ENCODE results near the gene BTG1.

BTG1 gene

GRCh38 chr12:92130999-92131398 lies 14.6 kb downstream of the BTG1 start:
- DNase-seq = no peak

GRCh38 chr12:92129609-92130008 lies 16.0 kb downstream of the BTG1 start:
- no peak for DNase-seq

DNA sequence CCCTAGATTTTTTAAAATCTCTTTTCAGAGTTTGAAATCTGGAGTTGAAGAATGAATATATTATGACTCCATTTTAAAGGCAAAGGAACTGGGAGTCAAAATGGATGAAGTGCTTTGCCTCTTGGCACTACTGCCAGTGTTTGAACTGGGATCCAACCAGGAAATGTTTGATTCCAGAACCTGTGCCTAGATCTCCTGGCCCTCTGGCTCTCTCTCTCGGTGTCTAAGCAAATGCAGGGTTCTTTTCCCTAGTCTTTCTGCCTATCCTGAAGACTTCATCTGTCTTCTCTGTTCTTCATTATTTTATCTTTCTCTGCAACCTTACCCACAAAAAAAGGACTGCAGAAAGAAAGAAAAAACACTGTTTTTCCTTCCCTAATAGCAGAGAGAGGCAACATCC lies 17.0 kb downstream of the BTG1 start:
- DNase-seq = no peak

DNA sequence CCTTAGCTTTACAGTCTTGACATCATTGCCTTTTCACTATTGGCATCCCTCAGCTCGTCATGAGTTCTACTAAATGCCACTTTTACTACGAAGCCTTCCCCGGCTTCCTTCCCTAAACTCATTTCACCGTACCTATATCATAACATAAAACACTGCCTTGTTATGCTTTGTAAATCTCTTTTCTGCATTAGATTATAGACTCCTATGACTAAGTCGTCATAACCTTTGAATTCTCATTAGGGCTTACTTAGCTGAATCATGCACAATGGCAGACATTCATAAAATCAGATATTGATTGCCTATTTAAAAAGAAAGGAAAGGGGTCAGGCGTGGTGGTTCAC lies 21.0 kb downstream of the BTG1 start:
- no peak for DNase-seq

DNA sequence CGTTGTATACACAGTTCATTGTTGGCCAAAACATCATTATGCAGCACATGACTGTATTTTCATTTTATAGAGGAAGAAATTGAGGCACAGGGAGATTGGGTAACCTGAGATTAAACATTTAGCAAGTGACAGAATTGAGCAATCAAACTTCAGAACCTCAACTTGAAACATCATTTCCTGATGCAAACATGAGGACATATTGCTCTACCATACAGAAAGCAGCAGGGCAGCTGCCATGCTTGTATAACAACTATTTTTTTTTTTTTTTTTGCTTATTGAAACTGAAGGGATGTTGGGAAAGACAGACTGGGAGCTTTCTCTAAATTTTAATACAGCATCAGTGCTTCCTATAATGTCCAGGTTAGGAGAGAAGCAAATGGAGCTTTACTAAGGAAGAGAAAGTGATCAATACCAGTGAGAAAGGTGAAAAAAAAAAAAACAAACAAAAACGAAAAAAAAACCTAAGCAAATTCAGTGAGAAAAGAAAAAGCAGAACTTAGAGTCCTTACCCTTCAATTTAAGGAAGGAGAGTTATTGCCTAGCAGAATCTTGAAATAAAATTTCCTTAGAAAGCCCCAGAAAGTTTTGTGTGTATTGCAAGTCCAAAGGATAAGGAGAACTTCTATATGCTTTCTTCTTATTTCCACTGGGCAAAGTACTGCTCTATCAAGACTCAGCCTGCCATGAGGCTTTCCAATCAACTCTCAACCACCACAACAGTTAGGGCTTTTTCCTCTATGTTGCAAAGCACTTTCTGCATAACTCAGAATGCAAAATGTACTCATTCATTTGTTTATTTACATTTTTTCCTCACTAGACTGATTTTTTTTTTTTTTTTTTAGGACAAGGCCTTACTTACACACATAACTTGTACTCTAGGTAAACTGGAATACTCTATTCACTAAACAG lies 21.6 kb downstream of the BTG1 start:
- no peak for DNase-seq

DNA sequence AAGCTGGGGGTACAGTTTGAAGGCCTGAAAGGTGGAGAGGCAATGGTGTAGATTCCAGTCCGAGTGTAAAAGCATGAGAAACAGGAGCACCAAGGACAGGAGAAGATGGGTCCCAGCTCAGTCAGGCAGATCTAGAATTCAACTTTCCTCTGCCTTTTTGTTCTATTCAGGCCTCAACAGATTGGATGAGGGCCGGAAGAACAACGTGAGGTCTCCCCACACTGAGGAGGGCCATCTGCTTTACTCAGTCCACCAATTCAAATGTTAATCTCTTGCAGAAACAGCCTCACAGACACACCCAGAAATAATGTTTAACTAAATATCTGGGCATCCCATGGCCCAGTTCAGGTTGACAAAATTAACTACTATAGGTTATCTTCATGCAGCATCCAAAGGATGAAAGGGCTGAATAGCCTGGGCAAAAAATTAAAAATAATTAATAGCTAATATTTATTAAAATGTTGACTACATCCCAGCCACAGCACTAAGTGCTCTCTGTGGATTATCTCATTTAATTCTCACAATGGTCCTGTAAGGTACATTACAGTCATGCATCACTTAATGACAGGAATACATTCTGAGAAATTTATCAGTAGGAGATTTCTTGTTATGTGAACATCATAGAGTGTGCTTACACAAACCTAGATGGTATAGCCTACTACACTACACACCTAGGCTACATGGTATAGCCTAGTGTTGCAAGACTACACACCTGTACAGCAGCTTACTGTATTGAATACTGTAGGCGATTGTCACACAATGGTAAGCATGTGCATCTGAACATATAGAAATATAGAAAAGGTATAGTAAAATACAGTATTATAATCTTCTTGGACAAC lies 22.5 kb downstream of the BTG1 start:
- DNase-seq = no peak

DNA sequence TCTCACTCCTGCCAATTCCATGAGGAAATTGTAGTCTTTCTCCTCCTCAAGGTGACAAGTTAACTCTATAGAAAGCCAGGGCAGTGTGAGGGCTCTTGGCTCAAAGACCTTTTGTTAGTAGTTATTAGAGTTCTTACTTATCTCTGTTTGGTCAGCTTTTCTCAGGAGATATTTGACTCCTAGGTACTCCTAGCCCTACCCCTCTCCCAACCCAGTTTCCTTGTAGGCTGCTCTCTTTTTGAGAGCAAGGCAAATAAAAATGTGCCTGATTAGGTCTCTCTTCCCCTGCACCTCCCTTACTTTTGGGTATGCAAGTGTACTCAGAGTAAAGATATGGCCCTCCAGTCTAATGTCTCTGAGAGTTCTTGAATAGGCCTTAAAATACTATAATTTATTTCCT lies 23.8 kb downstream of the BTG1 start:
- no peak for DNase-seq

- DNase-seq = no peak
Measured at GRCh38 chr12:92118826-92119536, 26.7 kb downstream of the BTG1 start.

GRCh38 chr12:92114834-92115233 lies 30.8 kb downstream of the BTG1 start:
- no peak for DNase-seq

DNA sequence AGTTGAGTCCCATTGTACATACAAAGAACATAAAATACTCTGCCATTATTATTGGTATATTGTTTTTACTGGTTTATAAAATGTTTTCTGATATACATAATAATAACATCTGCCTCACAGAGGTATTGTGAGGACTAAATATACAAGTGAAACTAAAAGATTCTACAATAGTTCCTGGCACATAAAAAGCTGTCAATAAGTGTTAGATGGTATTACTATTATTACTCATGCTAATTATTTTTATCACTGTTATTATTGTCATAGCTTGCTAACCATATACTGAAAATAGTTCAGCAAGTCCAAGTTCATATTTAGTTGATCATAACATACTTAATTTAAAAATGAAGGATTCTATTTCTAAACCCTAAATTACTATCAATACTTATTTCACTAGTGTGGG lies 34.4 kb downstream of the BTG1 start:
- no peak for DNase-seq

- DNase-seq = no peak
Measured at GRCh38 chr12:92110083-92110640, 35.5 kb downstream of the BTG1 start.

DNA sequence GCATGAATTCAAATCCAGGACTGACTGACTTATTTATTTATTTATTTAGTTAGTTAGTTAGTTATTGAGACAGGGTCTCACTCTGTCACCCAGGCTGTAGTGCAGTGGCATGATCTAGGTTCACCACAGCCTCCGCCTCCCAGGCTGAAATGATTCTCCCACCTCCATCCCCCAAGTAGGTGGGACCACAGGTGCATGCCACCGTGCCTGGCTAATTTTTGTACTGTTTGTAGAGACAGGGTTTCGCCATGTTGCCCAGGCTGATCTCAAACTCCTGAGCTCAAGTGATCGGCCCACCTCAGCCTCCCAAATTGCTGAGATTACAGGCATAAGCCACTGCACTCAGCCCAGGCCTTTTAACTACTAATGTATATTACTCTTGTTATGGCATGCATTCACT lies 36.0 kb downstream of the BTG1 start:
- DNase-seq = no peak

GRCh38 chr12:92108651-92109050 lies 37.0 kb downstream of the BTG1 start:
- DNase-seq = no peak

DNA sequence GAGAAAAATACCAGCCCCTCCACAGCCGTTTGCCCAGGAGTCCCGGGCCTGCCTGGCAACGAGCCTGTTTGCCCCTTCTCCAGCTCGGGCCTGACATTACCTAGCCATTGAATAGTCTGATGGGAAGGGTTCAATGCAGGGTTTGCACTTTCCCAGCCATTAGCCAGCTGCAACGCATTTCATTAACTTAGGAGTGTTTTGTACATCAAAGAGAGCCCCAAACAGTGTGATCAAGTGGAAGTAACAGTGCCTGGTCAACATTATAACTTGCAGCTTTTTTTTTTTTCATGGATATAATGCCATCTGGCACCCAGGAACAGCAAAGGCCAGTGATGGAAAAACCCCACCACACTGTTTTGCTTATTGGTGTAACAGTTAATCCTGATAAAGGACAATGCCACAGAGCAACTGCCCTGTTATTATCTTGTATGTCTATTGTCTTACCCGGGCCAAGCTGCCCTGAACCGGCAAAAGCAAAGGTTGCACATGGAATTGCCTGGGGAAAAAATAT lies 38.0 kb downstream of the BTG1 start:
- DNase-seq = no peak

DNA sequence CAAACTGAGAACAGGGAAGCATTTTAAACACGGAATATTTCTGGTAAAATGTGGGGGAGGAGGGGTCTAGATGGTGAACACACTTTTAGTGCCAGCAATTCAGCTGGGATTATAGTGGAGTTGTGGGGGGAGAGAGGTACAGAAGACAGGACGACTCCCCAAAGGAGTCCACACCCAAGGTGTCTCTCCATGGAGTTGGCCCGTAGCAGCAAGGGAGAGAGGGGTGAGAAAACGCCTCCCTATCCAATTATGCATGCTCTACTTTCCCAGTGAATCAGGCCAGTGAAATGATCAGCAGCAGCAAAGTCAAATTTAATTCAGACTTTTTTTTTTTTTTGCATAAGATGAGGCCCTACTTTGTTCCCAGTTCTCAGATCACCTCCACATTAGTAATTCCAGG lies 38.6 kb downstream of the BTG1 start:
- DNase-seq = no peak

DNA sequence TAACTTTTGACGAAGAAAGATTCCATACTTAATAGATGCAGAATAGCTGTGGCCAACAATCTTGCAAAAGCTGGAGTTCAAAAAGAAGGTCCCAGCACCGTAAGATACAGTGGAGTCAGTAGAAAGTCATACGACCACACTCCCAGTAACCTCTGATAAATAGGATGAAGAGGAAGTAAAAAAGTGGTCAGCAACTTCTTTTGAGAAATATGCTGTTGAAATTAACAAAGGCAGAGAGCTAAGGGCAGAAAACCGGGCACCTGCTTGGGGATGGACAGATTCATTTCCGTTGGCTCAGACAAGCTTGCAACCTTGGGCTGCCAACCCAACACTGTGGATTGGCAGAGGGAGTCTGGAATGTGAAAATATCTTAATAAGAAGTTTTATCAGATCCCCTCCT lies 40.0 kb downstream of the BTG1 start:
- DNase-seq = no peak

- DNase-seq = no peak
Measured at GRCh38 chr12:92105110-92105509, 40.5 kb downstream of the BTG1 start.

DNA sequence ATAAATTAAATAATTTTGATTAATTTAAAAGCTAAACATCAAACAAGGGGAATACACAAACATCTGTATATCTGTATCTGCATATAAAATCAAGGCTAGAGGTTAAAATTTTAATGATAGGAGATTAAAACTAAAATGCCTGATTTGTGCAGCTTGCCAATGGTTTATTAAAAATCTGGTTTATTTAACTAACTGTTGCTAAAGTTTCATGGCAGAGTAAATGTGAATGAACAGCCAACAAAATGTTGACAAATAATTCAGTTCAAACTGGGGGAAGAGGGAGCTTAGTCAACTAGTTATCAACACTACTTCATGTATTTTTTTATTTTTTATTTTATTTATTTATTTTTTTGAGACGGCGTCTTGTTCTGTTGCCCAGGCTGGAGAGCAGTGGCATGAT lies 43.0 kb downstream of the BTG1 start:
- no peak for DNase-seq

DNA sequence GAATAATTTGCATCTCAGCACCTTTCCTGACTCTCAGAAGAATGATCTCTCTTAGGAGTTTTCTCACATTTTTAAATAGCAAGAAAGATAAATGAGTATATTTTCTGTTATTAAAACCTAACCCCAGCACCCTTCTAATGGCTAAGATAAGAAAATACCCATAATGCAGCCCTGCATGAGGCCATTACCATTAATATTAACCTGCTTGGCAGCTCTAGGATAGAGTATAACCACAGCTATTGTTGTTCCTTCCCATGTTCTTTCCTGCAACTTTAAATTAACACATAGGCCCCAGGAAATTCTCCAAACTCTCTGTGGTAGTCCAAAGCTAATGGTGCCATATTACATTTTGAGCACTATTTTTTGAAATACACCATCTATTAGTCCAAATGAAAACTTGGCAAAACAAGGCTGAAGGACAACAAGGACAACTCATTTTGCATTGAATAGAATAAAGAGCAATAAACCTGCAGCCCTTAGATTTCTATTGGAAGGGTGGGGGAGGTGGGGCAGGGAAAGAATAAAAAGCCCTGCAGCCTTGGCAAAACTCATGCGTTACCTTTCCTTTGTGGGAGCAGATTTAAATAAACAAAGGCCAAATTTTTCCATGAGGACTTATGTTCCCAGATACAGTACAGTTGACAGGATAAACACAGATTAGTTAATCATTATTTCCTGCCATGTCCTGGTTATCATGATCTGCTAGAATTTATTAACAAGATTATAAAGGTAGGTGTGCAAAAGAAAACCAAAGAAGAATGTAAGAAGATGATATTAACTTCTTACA lies 46.9 kb downstream of the BTG1 start:
- no peak for DNase-seq

DNA sequence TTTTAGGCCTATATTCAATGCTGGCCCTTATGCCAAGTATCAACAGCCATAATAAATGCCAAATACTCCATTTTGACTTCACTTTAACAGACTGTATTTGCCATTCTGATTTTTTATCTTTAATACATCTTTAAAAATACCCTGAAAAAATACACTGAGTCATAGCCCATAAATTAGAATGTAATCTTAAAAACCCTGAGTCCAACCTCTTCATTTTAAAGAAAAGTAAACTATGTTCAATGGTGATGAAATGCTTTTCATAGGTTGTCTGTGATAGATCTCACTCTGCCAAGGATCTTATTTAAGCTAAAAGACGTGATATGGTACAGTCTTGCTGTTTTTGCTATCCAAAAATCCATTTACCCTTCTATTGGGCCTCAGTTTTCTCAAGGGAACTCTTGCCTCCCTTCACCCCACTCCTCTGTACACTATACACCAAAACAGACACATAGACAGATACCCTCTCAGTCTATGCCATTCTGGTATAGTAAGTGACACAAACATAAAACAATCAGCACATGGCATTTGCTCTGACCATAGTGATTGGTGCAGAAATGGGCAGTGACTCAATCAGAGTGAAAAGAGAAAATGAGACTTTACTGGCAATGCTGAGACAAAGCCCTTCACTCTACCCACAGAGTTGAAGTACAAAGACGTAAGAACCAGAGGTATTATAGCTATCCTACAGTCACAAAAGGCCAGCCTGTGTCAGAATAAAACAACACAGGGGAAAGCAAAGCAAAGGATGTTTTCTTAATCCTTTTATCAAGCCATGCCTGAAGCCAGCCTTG lies 49.1 kb downstream of the BTG1 start:
- no peak for DNase-seq

- no peak for DNase-seq
Measured at GRCh38 chr12:92094751-92095161, 50.9 kb downstream of the BTG1 start.

Measured in SW 1271 (cell line).